GM21528 (cell line): Measurements from ENCODE around the gene CPT1A.
"Not testable (repeated sequence)": the region's sequence is repeated elsewhere in the genome, so short reads cannot be mapped to it uniquely, and the experiment has no call there.

Source experiments
- ATAC-seq: cut with Tn5 transposase; IDR thresholded peaks from one replicate; pipeline ENCODE4 v1.9.1; 2021; ENCODE audit warnings: mild to moderate bottlenecking, moderate library complexity; ENCODE audit not compliant: unreplicated experiment, low FRiP score

Gene CPT1A

DNA sequence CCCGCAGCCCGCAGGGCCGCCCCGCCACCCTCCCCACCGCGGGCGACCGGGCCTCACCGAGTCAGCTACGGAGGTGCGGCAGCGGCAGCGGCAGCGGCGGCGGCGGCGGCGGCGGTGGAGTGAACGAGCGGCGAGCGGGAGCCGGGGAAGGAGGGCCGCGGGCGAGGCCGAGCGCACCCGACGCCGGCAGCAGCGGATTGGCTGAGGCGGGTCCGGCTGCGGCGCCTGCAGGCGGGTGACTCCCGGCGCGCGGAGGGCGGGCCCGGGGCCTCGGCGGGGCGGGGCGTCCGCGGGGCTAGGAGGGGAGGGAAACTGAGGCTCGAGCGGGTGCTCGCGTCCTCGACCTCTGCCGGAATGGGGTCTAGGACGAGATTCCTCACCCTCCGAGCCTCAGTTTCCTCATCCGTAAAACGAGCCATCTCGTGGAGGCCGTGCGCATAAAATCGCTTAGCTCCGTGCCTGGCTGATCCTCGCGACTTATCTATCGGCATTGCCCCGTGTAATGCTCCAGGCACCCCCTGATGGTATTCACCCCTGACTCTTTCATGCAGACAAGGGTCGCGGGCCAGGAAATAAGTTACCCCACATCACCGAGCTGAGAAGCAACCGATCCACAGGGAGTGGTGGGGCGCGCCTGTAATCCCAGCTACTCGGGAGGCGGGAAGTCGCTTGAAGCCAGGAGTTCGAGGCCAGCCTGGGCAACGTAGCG, at the start of gene CPT1A:
TSS of gene CPT1A (minus strand) at position 199 of the 709 bp plus-strand sequence. CDS start 26,442 bp downstream, outside the sequence.
- no peak for ATAC-seq

DNA sequence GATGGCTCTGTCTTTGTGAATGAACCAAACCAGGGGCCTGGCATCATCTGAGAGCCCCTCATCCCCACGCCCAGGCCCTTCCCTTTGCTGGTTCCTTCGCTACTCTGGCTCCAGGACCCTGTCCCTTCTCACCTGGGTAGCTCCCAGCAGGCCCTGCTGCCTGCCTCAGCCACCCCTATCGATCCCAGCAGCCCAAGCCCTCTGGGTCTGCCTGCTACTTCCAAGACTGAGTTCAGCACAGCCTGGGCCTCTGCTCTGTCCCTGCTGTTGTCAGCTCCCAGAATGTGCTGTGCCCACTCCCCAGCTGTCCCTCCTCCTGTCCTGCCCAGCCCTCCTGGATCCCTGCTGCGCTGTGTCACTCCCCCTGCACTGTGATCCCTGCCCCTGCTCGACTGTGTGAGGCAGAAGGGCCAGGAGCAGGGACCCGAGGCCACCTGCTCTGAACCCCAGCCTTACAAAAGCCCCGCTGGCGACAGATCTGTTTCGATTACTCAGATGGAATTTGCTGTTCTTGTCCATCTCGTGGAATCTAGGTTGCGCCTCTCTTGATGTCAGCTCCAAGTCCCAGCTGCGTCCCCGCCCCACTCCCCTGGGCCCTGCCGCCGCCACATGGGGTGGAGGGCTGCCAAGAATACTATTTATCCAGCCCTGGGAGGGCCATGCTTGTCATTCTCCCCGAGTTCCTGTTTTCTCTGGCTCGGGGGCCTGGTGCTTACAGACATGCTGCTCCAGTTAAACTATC, 48.9 kb upstream of the CPT1A start:
- no peak for ATAC-seq

DNA sequence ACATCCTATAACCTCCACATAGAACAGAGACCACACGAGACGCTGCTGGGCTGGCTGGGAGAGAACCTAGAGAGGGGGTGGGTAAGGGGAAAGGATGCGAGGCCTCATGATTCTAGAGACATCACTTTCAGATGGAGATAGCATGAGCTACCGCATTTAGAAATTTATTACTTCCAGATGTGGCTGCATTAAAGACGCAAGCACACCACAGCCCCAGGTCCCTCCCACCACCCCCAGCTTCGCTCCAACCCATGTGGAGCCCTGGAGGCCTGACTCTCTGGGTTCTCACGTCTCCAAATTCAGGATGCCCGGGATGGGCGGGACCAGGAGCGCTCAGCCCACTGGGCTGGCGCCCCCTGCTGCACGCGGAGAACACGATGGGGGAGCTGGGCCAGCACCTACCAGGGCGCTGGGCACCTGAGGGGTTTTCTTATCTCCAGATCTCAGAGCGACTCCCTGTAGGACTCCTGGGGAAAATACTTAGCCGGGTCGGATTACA, 48.3 kb upstream of the CPT1A start:
- no peak for ATAC-seq

DNA sequence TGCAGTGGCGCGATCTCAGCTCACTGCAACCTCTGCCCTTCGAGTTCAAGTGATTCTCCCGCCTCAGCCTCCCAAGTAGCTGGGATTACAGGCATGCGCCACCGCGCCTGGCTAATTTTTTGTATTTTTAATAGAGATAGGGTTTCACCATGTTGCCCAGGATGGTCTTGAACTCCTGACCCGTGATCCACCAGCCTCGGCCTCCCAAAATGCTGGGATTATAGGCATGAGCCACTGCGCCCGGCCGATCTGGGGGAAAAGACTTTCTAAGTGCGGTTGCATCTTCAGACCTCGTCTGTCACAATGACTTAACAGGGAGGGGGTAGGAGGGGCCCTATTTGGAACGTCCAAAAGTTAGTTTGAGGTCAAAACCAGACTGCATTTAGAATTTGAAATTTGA, 43.1 kb upstream of the CPT1A start:
- ATAC-seq: not testable (repeated sequence)

DNA sequence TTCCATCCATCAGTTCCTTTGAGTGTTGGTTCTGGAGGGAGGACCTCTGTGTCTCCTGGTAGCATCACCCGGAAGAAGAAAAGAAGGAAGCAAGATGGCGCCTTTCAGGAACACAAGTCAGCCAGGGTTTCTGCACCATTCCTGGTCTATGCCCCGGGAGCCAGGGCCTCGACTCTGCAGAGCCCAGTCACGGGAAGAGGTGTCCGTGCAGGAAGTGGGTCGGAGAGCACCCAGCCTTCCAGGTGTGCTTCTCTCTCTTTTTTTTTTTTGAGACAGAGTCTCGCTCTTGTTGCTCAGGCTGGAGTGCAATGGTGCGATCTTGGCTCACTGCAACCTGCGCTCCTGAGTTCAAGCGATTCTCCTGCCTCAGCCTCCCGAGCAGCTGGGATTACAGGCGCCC, 40.7 kb upstream of the CPT1A start:
- no peak for ATAC-seq

DNA sequence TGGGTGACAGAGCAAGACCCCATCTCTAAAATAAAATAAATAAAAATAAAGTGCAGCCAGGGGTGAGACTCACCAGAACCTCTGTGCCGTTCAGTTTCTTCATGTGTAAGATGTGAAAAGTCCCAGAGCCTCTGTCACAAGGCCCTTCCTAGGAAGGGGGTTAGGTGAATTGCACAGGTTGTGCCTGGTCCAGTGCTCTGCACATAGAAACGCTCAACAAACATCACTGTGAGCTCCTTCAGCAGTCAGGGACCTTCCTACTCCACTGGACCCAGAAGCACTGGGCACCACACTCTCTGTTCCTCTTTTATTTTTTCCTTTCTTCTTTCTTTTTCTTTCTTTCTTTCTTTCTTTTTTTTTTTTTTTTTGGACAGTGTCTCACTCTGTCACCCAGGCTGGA, 39.6 kb upstream of the CPT1A start:
- ATAC-seq: no peak

DNA sequence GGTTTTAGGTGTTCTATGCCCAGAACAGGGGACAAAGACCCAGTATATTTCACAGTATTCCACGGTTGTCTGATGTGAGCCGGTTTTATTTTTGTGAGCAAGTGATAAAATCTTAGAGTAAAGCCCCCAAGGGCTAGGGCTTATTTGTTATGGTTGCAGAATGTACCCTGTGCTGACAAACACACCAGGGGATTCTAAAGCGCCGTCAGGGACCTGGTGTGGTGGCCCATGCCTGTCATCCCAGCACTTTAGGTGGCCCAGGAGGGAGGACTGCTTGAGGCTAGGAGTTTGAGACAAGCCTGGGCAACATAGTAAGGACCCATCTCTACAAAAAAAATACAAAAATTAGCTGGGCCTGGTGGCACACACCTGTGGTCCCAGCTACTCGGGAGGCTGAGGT, 39.1 kb upstream of the CPT1A start:
- ATAC-seq: no peak

DNA sequence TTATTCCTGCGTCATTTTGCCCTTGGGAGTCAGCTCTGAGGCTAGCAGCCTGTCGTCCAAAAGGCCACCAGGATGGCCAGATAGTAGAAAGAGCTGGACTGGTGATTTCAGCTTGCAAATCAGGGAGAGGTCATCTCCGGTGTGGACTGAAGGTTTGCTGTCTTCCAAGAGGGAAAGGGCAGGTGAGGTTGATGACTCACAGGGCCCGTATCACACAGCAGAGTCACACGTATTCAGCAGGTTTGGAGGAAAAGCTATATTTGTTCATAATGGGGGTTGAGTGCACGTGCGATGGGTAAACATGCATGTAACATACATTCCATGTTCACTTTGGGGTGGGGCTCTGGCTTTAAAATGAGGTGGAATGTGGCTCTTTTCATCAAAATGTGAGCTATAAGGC, 36.3 kb upstream of the CPT1A start:
- no peak for ATAC-seq

DNA sequence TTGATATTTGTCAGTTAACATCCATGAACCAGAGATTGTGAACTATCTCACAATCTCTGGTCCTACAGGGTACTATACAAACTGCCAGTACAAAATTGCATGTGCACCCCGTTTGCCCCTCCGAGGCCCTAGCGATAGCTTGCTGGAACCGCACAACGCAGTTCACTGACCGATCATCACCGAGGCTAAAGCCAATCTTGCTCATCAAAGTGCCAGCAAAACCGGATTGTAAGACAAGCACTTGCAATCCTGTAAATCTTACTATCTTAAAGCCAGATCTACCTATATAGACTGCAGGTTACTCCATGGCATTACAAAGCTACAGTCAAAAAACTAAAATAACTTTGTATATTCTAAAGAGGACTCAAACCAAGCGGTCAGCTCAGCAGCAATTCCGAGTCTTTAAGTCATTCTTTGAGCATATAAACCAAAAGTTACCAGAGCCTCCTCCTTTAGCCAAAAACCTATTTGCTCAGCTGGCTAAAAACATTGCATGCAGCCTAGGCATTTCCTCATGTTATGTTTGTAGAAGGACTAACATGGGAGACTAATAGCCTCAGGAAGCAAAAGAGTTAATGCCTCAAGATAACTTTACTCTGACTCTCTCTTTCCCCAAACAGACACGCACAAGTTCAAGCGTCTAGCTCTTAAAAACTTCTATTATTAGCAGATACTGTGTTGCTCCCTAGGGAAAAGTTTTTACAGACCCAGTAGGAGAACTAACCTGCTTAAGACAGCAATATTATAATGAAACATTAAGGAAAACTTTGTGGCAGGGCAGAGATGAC, 30.7 kb upstream of the CPT1A start:
- ATAC-seq: no peak

DNA sequence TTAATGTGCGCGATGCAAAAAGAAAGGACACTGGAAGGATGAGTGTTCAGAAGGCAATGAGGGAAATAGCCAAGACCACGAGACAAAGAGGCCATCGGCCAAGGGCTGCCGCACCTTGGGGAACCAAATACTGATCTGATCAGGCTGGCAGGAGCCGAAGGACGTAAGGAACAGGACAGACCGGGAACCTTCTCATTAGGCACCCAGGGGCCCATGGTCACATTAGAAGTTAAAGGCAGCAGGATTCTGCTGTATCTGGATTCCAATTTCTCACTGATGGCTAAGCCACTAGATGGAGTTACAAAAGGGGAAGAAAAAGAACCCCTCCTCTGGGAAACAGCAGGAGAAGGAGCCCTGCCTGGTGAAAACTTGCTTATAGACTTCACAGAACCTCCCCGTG, 28.8 kb upstream of the CPT1A start:
- ATAC-seq: no peak

DNA sequence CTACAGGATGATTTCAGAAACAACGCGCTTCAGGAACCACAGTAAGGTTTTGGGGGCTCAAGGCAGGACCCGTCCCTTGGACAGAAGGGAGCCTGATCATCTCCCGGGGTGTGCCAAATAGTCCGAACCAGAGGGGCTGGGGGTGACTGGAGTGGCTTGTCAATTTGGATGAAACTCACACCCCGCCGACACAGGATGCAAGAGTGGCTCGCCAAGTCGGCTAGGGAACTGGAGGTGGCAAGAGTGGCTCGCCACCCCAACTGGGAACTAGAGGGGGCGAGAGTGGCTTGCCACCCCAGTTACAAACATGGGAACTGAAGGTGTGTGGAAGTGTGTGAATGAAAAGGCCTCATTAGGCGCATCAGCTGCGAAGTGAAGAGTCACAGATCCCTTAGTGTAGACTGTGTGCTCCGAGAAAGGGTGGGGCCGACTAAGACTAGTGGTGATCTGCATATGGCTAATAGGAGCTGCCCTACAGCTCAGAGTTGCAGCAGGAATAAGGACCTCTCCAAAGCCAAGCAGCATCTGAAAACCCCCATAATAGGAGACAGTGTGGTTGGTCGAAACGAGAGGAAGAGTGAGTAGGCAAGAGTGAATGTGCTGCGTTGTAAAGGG, 26.6 kb upstream of the CPT1A start:
- ATAC-seq: no peak

DNA sequence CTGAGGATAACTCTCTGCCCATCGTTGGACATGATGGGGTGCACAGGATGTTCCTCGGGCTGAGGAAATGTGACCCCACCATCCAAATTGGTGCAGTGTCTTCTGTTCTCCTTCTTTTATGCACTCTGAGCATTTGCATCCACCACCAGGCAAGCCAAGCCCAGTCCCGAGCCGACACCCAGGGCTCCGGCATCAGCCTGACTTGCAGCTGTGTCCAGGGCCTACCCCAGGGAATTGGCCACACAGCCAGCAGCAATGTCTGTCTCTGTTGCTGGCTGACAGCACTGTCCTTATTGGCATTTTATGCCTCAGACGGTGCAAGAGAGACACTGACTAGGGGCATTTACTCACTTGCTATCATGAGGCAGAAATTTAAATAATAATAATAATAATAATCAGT, 25.4 kb upstream of the CPT1A start:
- ATAC-seq: no peak

DNA sequence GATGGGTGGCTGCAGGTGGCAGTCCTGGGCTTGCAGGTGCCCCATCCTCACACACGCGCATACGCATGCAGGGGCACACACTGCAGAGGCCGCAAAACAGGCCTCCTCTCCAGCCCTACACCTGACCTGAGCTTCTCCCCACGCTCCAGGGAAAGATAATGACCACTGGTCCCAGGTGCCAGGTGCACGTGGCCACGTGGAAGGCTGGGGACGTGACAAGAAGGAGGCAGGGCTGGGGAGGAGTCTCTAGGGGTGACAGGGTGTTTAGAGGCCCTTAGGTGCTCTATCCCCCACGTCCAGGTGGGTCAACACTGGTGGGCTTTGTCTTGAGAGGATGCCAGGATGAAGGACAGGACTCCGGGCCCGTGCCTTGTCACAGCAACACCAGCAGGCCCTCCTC, 23.5 kb upstream of the CPT1A start:
- no peak for ATAC-seq

DNA sequence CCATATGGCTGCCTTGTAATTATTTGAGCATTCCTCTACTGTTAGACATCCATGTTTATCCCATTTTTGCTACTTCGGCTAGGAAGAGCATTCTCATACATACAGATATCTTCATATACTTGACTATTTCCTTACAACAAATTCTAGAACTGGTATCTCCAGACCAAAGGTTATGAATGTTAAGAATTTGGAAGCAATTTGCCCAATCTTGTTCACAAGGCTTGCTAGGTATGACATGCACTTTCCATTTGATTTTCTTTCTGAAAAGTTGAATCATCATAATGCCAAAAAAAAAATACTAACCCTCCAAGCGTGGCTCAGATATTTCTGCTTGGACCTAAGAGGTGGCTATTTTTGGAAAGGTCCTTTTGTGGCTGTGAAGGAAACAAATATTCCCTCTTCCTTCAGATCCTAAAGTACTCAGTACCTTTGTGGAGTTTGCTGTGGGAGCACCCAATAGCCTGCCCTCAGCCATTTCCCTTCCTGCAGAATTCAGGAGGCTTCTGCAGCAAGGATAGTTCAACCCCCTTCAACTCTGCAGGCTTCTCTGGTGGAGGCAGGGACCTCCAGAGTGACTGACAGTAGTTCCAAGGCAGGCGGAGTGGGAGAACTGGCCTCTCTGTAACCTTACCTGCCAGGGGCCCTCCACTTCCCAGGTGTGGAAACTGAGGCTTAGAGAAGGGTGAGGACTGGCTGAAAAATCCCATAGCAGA, 22.0 kb upstream of the CPT1A start:
- no peak for ATAC-seq

DNA sequence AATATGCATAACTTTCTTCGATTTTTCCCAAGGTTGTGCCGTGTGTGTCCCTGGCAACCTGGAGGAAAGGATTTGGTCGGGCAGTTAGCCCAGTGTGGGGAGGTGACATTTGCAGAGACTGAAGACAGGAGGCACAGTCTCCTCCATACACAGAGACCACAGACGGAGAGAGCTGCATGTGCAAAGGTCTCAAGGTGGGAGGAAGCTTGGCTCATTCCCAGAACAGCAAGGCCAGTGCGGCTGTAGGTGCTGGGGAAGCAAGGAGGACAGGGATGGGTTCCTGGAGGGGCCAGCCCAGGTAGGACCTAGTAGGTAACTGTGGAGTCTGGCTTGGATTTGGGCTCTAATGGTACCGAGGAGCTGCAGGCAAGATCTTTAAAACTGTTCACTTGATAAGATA, 20.7 kb upstream of the CPT1A start:
- ATAC-seq: no peak

DNA sequence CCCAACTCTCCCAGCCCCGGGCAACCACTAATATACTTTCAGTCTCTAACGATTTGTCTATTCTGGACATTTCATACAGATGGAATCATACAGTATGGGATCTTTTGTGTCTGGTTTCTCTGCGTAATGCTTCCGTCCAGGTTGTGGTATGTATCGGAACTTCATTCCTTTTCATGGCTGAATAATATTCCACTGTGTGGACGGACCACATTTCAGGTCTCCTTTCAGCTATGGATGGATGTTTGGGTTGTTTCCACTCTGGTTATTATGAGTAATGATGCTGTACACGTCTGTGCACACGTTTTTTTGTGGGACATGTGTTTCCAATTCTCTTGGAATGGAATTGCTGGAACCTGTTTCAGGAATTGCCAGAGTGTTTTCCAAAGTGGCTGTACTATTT, 17.4 kb upstream of the CPT1A start:
- no peak for ATAC-seq

DNA sequence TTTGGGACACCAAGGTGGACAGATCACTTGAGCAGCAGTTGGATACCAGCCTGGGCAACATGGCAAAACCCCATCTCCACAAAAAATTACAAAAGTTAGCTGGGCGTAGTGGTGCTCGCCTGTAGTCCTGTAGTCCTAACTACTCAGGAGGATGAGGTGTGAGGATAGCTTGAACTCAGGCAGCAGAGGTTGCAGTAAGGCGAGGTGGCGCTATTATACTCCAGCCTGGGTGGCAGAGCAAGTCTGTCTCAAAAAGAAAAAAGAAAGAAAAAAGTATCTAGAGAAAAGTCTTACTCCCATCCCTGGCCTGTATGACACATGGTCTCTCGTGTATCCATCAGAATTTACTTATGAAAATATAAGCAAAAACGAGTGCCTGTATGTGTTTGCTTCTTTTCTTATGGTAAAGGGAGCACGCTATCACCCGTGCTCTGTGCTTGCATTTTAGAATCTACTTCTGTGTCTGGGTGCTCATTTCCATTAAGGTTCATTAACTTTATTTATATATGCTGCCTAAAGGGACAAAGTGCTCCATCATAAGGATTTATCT, 15.4 kb upstream of the CPT1A start:
- no peak for ATAC-seq

DNA sequence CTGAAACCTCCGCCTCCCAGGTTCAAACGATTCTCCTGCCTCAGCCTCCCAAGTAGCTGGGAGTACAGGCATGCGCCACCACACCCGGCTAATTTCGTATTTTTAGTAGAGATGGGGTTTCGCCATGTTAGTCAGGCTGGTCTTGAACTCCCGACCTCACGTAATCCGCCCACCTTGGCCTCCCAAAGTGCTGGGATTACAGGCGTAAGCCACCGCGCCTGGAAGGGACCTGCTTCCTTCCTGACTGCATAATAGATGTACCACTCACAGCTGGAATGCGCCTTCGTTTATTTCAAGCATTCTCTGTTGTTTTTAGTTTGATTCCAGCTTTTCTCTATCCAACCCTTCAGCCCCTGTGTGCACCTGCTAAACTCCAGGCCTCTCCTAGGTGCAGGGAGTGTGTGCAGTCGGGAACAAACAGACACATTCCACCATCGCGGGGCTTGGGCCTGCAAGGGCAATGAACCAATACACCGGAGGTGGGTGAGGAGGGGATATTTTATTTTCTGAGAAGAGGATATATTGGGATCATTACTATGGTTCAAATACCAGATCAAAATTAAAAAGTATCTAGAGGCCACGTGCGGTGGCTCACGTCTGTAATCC, 14.8 kb upstream of the CPT1A start:
- ATAC-seq: not testable (repeated sequence)

DNA sequence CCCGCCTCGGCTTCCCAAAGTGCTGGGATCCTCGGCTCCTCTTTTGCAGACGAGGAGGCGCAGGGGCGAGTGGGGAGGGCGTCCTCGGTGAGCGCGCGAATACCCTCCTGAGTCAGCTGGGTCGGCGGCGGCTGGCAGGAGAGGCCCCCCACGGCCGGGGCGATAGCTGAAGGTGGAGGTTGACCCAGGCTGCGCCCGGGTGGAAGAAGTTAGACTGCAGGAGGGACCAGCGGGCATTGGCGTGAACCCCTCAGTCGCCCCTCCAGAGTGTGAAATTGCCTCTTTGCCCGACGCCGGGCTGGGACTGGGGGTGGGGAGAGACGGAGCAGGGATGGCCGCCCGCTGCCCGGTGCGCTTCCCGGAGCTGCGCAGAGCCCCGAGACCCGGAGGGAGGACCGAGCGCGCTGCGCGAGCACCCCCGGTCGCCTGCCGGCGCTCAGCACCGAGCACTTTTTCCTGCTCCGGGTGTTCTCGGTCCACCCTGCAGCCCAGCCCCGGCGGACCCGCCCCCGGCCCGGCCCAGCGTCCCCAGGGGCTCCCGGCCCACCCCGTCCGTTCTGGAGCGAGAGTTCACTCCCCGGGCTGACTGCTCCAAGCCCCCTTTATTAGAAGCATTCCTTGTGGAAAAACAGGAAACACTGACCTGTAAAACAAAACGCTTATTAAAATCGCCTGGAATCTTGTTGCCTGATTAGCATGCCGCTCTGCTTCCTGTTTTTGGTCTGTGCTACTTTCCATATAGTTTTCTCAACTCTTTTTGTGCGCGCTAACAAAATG, 13.7 kb upstream of the CPT1A start:
- no peak for ATAC-seq
